CD1c-positive myeloid dendritic cell (primary cell): ENCODE data around the gene ITPRIPL1.
"Not testable (repeated sequence)": the region's sequence is repeated elsewhere in the genome, so short reads cannot be mapped to it uniquely, and the experiment has no call there.

ENCODE experiments used
- DNase-seq: peaks from one replicate; pipeline ENCODE4 v3.0.0-alpha.2; 2016; ENCODE audit errors: extremely low spot score

ITPRIPL1 gene

GRCh38 chr2:96325041-96325883 lies at the start of gene ITPRIPL1:
Gene ITPRIPL1 (plus strand): TSS chr2:96325317. CDS start chr2:96325840, 523 bp downstream.
- peak; percentile 52 for DNase-seq

GRCh38 chr2:96276787-96277499 lies 48.2 kb upstream of the ITPRIPL1 start:
- no peak for DNase-seq

GRCh38 chr2:96287273-96287856 lies 37.8 kb upstream of the ITPRIPL1 start:
- DNase-seq: peak; percentile 48

- DNase-seq: no peak
Observed at GRCh38 chr2:96291751-96292150, 33.4 kb upstream of the ITPRIPL1 start.

- DNase-seq: not testable (repeated sequence)
Observed at GRCh38 chr2:96294271-96294670, 30.8 kb upstream of the ITPRIPL1 start.

- DNase-seq: no peak
Observed at GRCh38 chr2:96296925-96297324, 28.2 kb upstream of the ITPRIPL1 start.

GRCh38 chr2:96301865-96302264 lies 23.3 kb upstream of the ITPRIPL1 start:
- DNase-seq: no peak

GRCh38 chr2:96304606-96305005 lies 20.5 kb upstream of the ITPRIPL1 start:
- no peak for DNase-seq

- peak; percentile 90 for DNase-seq
Observed at GRCh38 chr2:96305091-96305978, 19.8 kb upstream of the ITPRIPL1 start, which contains the start of gene SNRNP200. Gene SNRNP200 (minus strand): TSS chr2:96305546. CDS start chr2:96305437, 109 bp downstream.

GRCh38 chr2:96305979-96306308 lies 19.2 kb upstream of the ITPRIPL1 start:
- no peak for DNase-seq

- no peak for DNase-seq
Observed at GRCh38 chr2:96306370-96306769, 18.7 kb upstream of the ITPRIPL1 start.

GRCh38 chr2:96308248-96308647 lies 16.9 kb upstream of the ITPRIPL1 start:
- DNase-seq: no peak

GRCh38 chr2:96315005-96315399 lies 10.1 kb upstream of the ITPRIPL1 start:
- DNase-seq: no peak

GRCh38 chr2:96315400-96316071 lies 9.6 kb upstream of the ITPRIPL1 start:
- DNase-seq: no peak

- no peak for DNase-seq
Observed at GRCh38 chr2:96316999-96317398, 8.1 kb upstream of the ITPRIPL1 start.

- no peak for DNase-seq
Observed at GRCh38 chr2:96317584-96317997, 7.5 kb upstream of the ITPRIPL1 start.

GRCh38 chr2:96318723-96319122 lies 6.4 kb upstream of the ITPRIPL1 start:
- no peak for DNase-seq

GRCh38 chr2:96319396-96319795 lies 5.7 kb upstream of the ITPRIPL1 start:
- DNase-seq: no peak

- no peak for DNase-seq
Observed at GRCh38 chr2:96320326-96320725, 4.8 kb upstream of the ITPRIPL1 start.

GRCh38 chr2:96320728-96321622 lies 4.1 kb upstream of the ITPRIPL1 start:
- DNase-seq: no peak
